GM18868 (cell line): ENCODE results near the gene MOB3A.

ENCODE experiments used
- ATAC-seq: cut with Tn5 transposase; IDR thresholded peaks from one replicate; pipeline ENCODE4 v1.9.1; 2021; ENCODE audit warnings: mild to moderate bottlenecking, moderate library complexity; ENCODE audit not compliant: unreplicated experiment

Gene MOB3A

GRCh38 chr19:2060884-2061494 lies 35.1 kb downstream of the MOB3A start:
- peak; percentile 24 for ATAC-seq

GRCh38 chr19:2059422-2060201 lies 36.5 kb downstream of the MOB3A start:
- no peak for ATAC-seq

GRCh38 chr19:2058570-2059421 lies 37.3 kb downstream of the MOB3A start:
- no peak for ATAC-seq

- no peak for ATAC-seq
Observed at GRCh38 chr19:2057484-2058469, 38.3 kb downstream of the MOB3A start.

GRCh38 chr19:2056837-2057192 lies 39.3 kb downstream of the MOB3A start:
- ATAC-seq: no peak

GRCh38 chr19:2055931-2056836 lies 39.9 kb downstream of the MOB3A start:
- no peak for ATAC-seq

- ATAC-seq: no peak
Observed at GRCh38 chr19:2054763-2055162, 41.4 kb downstream of the MOB3A start.

GRCh38 chr19:2053601-2054389 lies 42.3 kb downstream of the MOB3A start:
- ATAC-seq: no peak

- no peak for ATAC-seq
Observed at GRCh38 chr19:2051773-2052704, 44.1 kb downstream of the MOB3A start.

- ATAC-seq: peak; percentile 44
Observed at GRCh38 chr19:2050991-2051772, 44.9 kb downstream of the MOB3A start, which contains the start of gene MKNK2. TSS of gene MKNK2 (minus strand) at chr19:2051244. CDS start at chr19:2050851, 393 bp downstream.

GRCh38 chr19:2050349-2050990 lies 45.7 kb downstream of the MOB3A start:
- no peak for ATAC-seq

GRCh38 chr19:2049741-2050348 lies 46.3 kb downstream of the MOB3A start:
- ATAC-seq: no peak

- no peak for ATAC-seq
Observed at GRCh38 chr19:2048959-2049740, 47.0 kb downstream of the MOB3A start.

- ATAC-seq: no peak
Observed at GRCh38 chr19:2048104-2048958, 47.8 kb downstream of the MOB3A start.
